Measurements from ENCODE around the gene FAM83D. TPM values are rescaled to one million over a fixed set of nuclear protein-coding genes. Genes with fewer than 3 reads are reported as not detected.

Gene FAM83D
- total RNA-seq, 2 donors from 2014 or later: 10.2 to 12.6 TPM

DNA sequence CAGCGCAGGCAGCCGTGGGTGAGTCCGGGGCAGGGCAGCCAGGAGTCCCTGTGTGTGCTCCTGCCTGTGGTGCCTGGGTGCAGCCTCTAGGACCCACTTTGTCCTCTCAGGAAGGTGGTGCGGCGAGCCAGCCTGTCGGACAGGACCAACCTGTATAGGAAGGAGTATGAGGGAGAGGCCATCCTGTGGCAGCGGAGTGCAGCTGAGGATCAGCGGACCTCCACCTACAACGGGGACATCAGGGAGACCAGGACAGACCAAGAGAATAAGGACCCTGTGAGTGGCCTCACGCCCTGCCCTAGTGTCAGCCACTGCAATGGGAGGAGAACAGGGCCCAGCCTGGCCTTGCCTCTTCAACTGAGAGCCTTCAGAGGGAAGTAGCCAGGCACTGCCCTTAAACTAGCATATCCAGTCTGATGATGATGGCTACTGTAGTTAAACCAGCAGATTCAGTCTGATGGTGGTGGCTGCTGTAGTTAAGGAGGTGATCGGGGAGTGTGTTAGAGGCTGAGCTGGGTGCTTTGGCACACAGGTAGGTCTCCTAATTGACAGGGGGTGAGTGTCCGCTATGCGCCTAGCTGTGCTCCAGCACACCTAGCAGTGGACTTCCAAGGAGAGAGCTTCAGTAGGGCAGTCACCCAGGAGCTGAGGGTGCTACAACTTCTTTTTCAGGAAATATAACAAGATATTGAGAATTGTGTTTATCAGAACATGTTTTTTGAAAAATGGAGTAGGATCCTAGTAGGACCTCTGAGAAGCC lies 18.1 kb upstream of the FAM83D start:
- DNase-seq (ENCODE audit: low spot score): no peak
- intact Hi-C loops (cut with DNase I): no loop called here
- H3K27me3 ChIP-seq (replicated peaks; ENCODE audit: insufficient read depth): peaks cover under 1% of the 10 kb centered on the region
- WGBS: 68% methylated on average over 13 of the region's 13 CpGs
- H3K4me1 ChIP-seq (replicated peaks): no peaks in the 10 kb centered on the region
- no peak overlapping the region for H3K4me3 ChIP-seq
- H3K9me3 ChIP-seq: no peaks in the 10 kb centered on the region
- TF ChIP-seq POLR2A (IDR thresholded peaks at IDR 0.05) (no peak), POLR2AphosphoS5 (IDR thresholded peaks at IDR 0.05) (no peak)
- TF ChIP-seq, protein P1, sequence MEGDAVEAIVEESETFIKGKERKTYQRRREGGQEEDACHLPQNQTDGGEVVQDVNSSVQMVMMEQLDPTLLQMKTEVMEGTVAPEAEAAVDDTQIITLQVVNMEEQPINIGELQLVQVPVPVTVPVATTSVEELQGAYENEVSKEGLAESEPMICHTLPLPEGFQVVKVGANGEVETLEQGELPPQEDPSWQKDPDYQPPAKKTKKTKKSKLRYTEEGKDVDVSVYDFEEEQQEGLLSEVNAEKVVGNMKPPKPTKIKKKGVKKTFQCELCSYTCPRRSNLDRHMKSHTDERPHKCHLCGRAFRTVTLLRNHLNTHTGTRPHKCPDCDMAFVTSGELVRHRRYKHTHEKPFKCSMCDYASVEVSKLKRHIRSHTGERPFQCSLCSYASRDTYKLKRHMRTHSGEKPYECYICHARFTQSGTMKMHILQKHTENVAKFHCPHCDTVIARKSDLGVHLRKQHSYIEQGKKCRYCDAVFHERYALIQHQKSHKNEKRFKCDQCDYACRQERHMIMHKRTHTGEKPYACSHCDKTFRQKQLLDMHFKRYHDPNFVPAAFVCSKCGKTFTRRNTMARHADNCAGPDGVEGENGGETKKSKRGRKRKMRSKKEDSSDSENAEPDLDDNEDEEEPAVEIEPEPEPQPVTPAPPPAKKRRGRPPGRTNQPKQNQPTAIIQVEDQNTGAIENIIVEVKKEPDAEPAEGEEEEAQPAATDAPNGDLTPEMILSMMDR (IDR thresholded peaks at IDR 0.05): no peak
- H3K27ac ChIP-seq: no peak overlapping the region
- H3K36me3 ChIP-seq: no peaks in the 10 kb centered on the region

DNA sequence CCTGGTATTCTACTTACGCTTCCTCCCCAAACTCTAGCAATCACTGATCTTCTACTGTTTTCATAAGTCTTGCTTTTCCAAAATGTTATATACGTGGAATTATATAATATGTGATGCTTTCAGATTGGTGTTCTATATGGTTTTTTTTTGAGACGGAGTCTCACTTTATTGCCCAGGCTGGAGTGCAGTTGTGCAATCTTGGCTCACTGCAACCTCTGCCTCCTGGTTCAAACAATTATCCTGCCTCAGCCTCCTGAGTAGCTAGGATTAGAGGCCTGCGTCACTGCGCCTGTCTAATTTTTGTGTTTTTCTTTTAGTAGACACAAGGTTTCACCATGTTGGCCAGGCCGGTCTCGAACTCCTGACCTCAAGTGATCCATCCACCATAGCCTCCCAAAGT lies 10.9 kb upstream of the FAM83D start:
- H3K4me3 ChIP-seq: no peak overlapping the region
- DNase-seq (ENCODE audit: low spot score): no peak
- TF ChIP-seq POLR2A (IDR thresholded peaks at IDR 0.05): no peak
- TF ChIP-seq, protein P1 (IDR thresholded peaks at IDR 0.05): no peak
- no peak for TF ChIP-seq POLR2AphosphoS5 (IDR thresholded peaks at IDR 0.05)
- H3K36me3 ChIP-seq: no peaks in the 10 kb centered on the region
- no peaks in the 10 kb centered on the region for H3K9me3 ChIP-seq
- no peak overlapping the region for H3K27ac ChIP-seq
- no peaks in the 10 kb centered on the region for H3K4me1 ChIP-seq (replicated peaks)
- no peaks in the 10 kb centered on the region for H3K27me3 ChIP-seq (replicated peaks; ENCODE audit: insufficient read depth)
- intact Hi-C loops (cut with DNase I): no loop called here
- 96% methylated on average over 7 of the region's 7 CpGs for WGBS

DNA sequence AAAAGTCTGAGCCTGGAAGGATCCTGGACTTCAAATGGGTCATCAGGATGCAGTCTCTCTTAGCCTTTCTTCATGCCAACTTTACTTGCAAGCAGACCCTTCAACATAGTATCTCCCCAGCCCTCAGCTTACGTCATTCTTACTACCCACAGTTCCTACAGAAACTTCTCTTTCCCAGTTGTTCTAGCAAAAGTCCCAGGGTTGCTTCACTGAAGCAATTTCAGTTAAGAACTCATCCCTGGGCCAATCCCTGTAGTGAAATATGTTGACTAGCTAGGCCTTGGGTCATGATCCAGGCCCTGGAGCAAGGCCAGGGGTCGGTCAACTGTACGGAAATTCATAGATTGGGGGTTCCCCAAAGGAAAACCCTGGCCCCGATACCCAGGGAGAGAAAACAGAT lies 8.6 kb upstream of the FAM83D start:
- no peaks in the 10 kb centered on the region for H3K36me3 ChIP-seq
- H3K4me1 ChIP-seq (replicated peaks): no peaks in the 10 kb centered on the region
- WGBS: 88% methylated on average over 4 of the region's 4 CpGs
- H3K4me3 ChIP-seq: no peak overlapping the region
- no peak for DNase-seq (ENCODE audit: low spot score)
- intact Hi-C loops (cut with DNase I): no loop called here
- H3K27me3 ChIP-seq (replicated peaks; ENCODE audit: insufficient read depth): no peaks in the 10 kb centered on the region
- H3K27ac ChIP-seq: no peak overlapping the region
- no peaks in the 10 kb centered on the region for H3K9me3 ChIP-seq
- TF ChIP-seq, protein P1 (IDR thresholded peaks at IDR 0.05): no peak
- TF ChIP-seq POLR2A (IDR thresholded peaks at IDR 0.05) (no peak), POLR2AphosphoS5 (IDR thresholded peaks at IDR 0.05) (no peak)

DNA sequence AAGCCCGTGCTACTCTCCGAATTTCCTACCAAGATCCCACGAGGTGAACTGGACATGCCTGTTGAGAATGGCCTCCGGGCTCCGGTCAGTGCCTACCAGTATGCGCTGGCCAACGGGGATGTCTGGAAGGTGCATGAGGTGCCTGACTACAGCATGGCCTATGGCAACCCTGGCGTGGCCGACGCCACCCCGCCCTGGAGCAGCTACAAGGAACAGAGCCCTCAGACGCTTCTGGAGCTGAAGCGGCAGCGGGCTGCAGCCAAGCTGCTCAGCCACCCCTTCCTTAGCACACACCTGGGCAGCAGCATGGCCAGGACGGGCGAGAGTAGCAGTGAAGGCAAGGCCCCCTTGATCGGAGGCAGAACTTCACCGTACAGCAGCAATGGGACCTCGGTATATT lies 8.0 kb upstream of the FAM83D start:
- no peak overlapping the region for H3K4me3 ChIP-seq
- TF ChIP-seq POLR2A (IDR thresholded peaks at IDR 0.05): no peak
- no peak for TF ChIP-seq POLR2AphosphoS5 (IDR thresholded peaks at IDR 0.05)
- TF ChIP-seq, protein P1 (IDR thresholded peaks at IDR 0.05): no peak
- no peaks in the 10 kb centered on the region for H3K4me1 ChIP-seq (replicated peaks)
- intact Hi-C loops (cut with DNase I): no loop called here
- no peaks in the 10 kb centered on the region for H3K36me3 ChIP-seq
- WGBS: 94% methylated on average over 19 of the region's 19 CpGs
- no peaks in the 10 kb centered on the region for H3K9me3 ChIP-seq
- no peak overlapping the region for H3K27ac ChIP-seq
- DNase-seq (ENCODE audit: low spot score): no peak
- H3K27me3 ChIP-seq (replicated peaks; ENCODE audit: insufficient read depth): no peaks in the 10 kb centered on the region

DNA sequence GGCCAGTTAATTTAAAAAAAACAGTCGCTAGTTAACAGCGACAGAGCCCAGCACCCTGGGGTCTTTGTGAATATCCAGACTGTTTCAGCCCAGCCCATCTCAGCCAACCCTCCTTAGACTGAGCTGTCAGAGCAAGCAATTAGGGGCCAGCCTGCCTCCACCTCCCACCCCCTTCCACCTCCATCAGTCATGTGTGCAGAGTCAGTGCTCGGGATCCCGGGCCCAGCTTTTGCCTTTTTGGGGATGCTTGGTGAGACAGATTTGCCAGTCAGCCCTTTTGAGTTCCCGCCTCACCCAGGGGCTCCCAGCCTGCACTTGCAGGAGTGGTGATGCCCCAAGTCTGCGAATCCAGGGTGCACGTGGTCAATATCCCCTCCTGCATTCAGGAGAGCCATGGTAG lies 6.5 kb upstream of the FAM83D start:
- no peaks in the 10 kb centered on the region for H3K4me1 ChIP-seq (replicated peaks)
- H3K27ac ChIP-seq: no peak overlapping the region
- intact Hi-C loops (cut with DNase I): no loop called here
- H3K9me3 ChIP-seq: no peaks in the 10 kb centered on the region
- DNase-seq (ENCODE audit: low spot score): no peak
- TF ChIP-seq, protein P1 (IDR thresholded peaks at IDR 0.05): no peak
- no peak for TF ChIP-seq POLR2AphosphoS5 (IDR thresholded peaks at IDR 0.05)
- TF ChIP-seq POLR2A (IDR thresholded peaks at IDR 0.05): no peak
- H3K4me3 ChIP-seq: no peak overlapping the region
- H3K36me3 ChIP-seq: no peaks in the 10 kb centered on the region
- no peaks in the 10 kb centered on the region for H3K27me3 ChIP-seq (replicated peaks; ENCODE audit: insufficient read depth)
- 85% methylated on average over 7 of the region's 7 CpGs for WGBS

Measured in prostate gland (tissue), 2 donors.